ENCODE measurements around the gene PCDH9.

DNA sequence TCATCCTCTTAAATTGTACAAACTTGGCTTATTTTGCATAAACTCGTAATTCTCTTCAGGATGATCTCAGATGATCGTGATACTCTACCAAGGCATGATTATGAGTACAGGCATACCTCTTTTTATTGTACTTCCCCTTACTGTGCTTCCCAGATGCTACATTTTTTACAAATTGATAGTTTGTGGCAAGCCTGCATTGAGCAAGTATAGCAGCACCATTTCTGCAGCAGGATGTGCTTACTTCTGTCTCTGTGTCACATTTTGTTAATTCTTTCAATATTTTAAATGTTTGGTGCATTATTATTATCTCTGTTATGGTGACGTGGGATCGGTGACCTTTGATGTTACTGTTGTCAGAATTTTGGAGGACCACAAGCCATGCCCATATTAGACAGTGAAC, 752.3 kb downstream of the PCDH9 start:
- no peak for TF ChIP-seq EZH2 (IDR thresholded peaks at IDR 0.05; ENCODE audit: insufficient read depth, poor library complexity, severe bottlenecking)
- no peak for TF ChIP-seq EZH2phosphoT487 (IDR thresholded peaks at IDR 0.05; ENCODE audit: insufficient read depth, low read depth)
